Endothelial cell (in vitro differentiated cells): ENCODE measurements around the gene DPP8. TPM values are rescaled to one million over a fixed set of nuclear protein-coding genes. Genes with fewer than 3 reads are reported as not detected.
"Not testable (repeated sequence)": the region's sequence is repeated elsewhere in the genome, so short reads cannot be mapped to it uniquely, and the experiment has no call there.

Experiments used
- DNase-seq: peaks from one replicate; pipeline ENCODE4 v3.0.0; 2021; ENCODE audit warnings: low spot score
- H3K27ac Mint-ChIP-seq: one replicate; pipeline ENCODE4 v1.8.0; 2021; ENCODE audit warnings: mixed read lengths, inconsistent platforms; ENCODE audit not compliant: unreplicated experiment
- H3K27me3 Mint-ChIP-seq: one replicate; pipeline ENCODE4 v1.8.0; 2021; ENCODE audit warnings: mild to moderate bottlenecking, moderate library complexity, mixed read lengths, inconsistent platforms; ENCODE audit not compliant: unreplicated experiment
- H3K36me3 Mint-ChIP-seq: one replicate; pipeline ENCODE4 v1.8.0; 2021; ENCODE audit warnings: mild to moderate bottlenecking, low read depth, mixed read lengths, inconsistent platforms; ENCODE audit not compliant: unreplicated experiment
- H3K4me1 Mint-ChIP-seq: one replicate; pipeline ENCODE4 v1.8.0; 2021; ENCODE audit warnings: mild to moderate bottlenecking, mixed read lengths, inconsistent platforms; ENCODE audit not compliant: unreplicated experiment
- H3K4me3 Mint-ChIP-seq: one replicate; pipeline ENCODE4 v1.8.0; 2021; ENCODE audit warnings: mild to moderate bottlenecking, mixed read lengths, inconsistent platforms; ENCODE audit not compliant: unreplicated experiment
- H3K9me3 Mint-ChIP-seq: one replicate; pipeline ENCODE4 v1.8.0; 2021; ENCODE audit warnings: mixed read lengths, inconsistent platforms; ENCODE audit not compliant: unreplicated experiment
- total RNA-seq: library from RNA; stranded (reverse); fragmentation: NEBNext Ultra II Directional; extraction: Animal tissue kit (Norgen Biotek cat#: 25700); gene quantifications from one replicate; pipeline ENCODE4 v1.2.1, GENCODE V29; 2021; ENCODE audit not compliant: unreplicated experiment
- TF ChIP-seq, protein P1 (sequence below): fragments of 200-600 bp; sonication (generic); IDR thresholded peaks from one replicate; pipeline ENCODE4 v1.5.0; 2021; ENCODE audit warnings: antibody characterized with exemption; ENCODE audit not compliant: unreplicated experiment

The DPP8 gene
- total RNA-seq, 1 donor from 2014 or later, result 36.6 TPM

DNA sequence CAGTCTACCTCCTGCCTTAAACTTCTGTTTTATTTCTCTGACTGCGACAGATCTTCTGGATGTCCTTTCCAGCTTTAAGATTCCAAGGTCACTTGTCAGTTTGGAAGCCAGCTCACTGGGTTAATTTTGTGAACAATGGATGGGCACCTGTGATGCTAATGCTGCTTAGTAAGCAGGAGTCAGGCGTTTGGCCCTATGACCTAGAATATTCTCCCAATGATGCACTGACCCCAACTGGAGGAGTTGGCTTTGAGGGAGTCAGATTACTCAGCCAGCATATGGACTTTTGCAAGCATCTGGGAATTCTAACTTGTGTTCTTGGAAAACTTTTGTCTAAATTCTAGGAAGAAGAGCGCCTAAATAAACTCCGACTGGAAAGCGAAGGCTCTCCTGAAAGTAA lies 40.8 kb upstream of the DPP8 start:
- no peaks in the 10 kb centered on the region for H3K9me3 Mint-ChIP-seq
- H3K27ac Mint-ChIP-seq, result no peak overlapping the region
- peaks cover 9% of the 10 kb centered on the region for H3K4me1 Mint-ChIP-seq
- TF ChIP-seq, protein P1, sequence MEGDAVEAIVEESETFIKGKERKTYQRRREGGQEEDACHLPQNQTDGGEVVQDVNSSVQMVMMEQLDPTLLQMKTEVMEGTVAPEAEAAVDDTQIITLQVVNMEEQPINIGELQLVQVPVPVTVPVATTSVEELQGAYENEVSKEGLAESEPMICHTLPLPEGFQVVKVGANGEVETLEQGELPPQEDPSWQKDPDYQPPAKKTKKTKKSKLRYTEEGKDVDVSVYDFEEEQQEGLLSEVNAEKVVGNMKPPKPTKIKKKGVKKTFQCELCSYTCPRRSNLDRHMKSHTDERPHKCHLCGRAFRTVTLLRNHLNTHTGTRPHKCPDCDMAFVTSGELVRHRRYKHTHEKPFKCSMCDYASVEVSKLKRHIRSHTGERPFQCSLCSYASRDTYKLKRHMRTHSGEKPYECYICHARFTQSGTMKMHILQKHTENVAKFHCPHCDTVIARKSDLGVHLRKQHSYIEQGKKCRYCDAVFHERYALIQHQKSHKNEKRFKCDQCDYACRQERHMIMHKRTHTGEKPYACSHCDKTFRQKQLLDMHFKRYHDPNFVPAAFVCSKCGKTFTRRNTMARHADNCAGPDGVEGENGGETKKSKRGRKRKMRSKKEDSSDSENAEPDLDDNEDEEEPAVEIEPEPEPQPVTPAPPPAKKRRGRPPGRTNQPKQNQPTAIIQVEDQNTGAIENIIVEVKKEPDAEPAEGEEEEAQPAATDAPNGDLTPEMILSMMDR, result no peak
- H3K27me3 Mint-ChIP-seq, result no peaks in the 10 kb centered on the region
- peaks cover 60% of the 10 kb centered on the region for H3K36me3 Mint-ChIP-seq
- no peak for DNase-seq
- no peak overlapping the region for H3K4me3 Mint-ChIP-seq

DNA sequence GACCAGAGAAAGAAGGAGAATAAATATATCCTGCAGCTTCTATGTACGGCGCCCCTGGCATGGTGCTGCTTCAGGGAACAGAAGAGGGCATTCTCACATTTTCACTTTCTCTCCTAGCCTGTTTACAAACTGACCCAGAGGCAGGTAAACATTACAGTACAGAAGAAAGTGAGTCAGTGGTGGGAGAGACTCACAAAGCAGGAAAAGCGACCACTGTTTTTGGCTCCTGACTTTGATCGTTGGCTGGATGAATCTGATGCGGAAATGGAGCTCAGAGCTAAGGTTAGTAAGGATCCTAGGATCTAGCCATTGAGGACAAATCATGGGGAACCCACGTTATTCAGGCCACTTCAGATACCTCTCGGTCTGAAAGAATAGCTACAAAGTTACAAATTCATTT lies 39.1 kb upstream of the DPP8 start:
- DNase-seq, result no peak
- TF ChIP-seq, protein P1, result no peak
- Mint-ChIP-seq H3K9me3 (no peaks in the 10 kb centered on the region), H3K4me3 (no peak overlapping the region), H3K4me1 (peaks cover 7% of the 10 kb centered on the region), H3K36me3 (peaks cover 45% of the 10 kb centered on the region), H3K27me3 (no peaks in the 10 kb centered on the region), H3K27ac (no peak overlapping the region)

DNA sequence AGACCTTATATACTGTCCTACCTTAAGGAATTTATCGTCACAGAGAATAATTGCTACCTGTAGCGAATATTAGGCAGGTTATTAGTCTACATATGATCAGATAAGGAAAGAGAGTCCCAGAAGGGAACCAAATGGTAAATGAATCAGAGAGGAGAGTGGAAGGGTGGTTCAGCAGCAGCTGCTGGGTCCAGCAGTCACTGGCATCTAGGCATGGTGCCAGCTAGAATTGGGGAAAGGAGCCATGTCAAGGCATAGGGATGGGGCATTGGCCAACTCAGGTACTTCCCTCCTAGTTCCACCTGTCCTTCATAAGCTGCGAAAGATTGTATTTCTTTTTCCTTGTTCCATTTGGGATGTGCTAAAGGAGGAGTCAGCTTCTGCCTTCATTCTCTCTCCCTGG lies 36.2 kb upstream of the DPP8 start:
- Mint-ChIP-seq H3K4me1 (peaks cover 12% of the 10 kb centered on the region), H3K27me3 (no peaks in the 10 kb centered on the region), H3K36me3 (peaks cover 34% of the 10 kb centered on the region), H3K9me3 (no peaks in the 10 kb centered on the region), H3K4me3 (no peak overlapping the region), H3K27ac (no peak overlapping the region)
- TF ChIP-seq, protein P1, result no peak
- DNase-seq, result no peak

DNA sequence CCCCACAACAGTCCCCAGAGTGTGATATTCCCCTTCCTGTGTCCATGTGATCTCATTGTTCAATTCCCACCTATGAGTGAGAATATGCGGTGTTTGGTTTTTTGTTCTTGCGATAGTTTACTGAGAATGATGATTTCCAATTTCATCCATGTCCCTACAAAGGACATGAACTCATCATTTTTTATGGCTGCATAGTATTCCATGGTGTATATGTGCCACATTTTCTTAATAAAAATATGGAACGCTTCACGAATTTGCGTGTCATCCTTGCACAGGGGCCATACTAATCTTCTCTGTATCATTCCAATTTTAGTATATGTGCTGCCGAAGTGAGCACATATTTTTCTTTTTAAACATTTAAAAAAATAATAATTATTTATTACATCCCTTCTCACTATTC lies 35.4 kb upstream of the DPP8 start:
- not testable (repeated sequence) for H3K9me3 Mint-ChIP-seq, H3K4me3 Mint-ChIP-seq, H3K27ac Mint-ChIP-seq, DNase-seq, H3K27me3 Mint-ChIP-seq, H3K4me1 Mint-ChIP-seq
- H3K36me3 Mint-ChIP-seq, result peaks cover 29% of the 10 kb centered on the region

DNA sequence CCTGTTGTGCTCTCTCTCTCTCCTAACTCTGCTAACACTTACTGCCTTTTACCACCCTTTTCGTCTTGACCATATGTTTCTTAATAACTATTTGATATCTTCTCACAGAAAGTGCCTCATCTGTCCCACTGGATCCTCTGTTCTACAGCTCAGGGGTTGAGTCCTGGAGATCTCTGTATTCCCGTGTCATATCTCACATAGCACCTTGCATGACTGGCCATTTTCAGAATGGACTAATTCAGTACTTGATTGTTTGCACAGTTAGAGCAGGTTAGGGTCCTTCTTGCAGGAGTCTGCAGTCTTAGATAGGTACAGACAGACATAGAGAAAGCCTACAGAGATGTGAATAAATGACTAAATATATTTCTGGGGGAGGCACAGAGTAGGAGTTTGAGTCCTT lies 33.7 kb upstream of the DPP8 start:
- no peak for DNase-seq
- no peaks in the 10 kb centered on the region for H3K27me3 Mint-ChIP-seq
- no peak overlapping the region for H3K4me3 Mint-ChIP-seq
- H3K4me1 Mint-ChIP-seq, result peaks cover 10% of the 10 kb centered on the region
- H3K9me3 Mint-ChIP-seq, result no peaks in the 10 kb centered on the region
- no peak overlapping the region for H3K27ac Mint-ChIP-seq
- peaks cover 25% of the 10 kb centered on the region for H3K36me3 Mint-ChIP-seq
- TF ChIP-seq, protein P1, result no peak

DNA sequence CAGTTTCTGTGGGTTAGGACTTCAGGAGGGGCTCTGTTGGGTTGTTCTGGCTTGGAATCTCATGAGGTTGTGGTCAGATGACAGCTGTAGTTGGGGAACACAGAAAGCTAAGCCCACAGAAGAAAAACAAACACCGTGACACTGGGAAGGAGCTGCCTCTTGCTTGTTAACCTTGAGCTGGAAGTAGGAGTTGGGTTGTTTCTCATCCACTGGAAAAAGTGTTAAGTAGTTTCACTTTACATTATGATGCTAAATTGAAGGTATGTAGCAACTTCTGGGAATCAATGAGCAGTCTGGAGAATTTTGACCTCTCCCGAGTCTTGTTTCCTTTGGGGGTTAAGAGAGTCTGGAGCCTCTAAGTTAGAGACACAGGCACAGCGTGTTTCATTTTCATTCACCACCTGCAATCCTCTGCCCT lies 33.2 kb upstream of the DPP8 start:
- H3K9me3 Mint-ChIP-seq, result no peaks in the 10 kb centered on the region

DNA sequence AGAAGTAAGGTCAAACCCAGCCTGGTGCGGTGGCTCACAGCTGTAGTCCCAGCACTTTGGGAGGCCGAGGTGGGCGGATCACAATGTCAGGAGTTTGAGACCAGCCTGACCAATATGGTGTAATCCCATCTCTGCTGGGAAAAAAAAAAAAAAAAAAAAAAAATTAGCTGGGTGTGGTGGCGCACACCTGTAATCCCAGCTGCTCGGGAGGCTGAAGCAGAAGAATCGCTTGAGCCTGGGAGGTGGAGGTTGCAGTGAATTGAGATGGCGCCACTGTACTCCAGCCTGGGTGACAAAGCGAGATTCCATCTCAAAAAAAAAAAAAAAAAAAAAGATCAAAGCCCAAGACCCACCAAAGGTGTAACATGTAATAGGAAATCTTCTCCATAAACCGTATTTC lies 31.8 kb upstream of the DPP8 start:
- H3K9me3 Mint-ChIP-seq, H3K27ac Mint-ChIP-seq, DNase-seq, H3K4me1 Mint-ChIP-seq, H3K4me3 Mint-ChIP-seq, H3K27me3 Mint-ChIP-seq, H3K36me3 Mint-ChIP-seq: not testable (repeated sequence)

More for the DNA sequence above, 33.2 kb upstream of the DPP8 start:
- H3K27me3 Mint-ChIP-seq, result no peaks in the 10 kb centered on the region
- H3K36me3 Mint-ChIP-seq, result peaks cover 22% of the 10 kb centered on the region
- no peak overlapping the region for H3K4me3 Mint-ChIP-seq
- peak overlapping the region; percentile 27 for H3K27ac Mint-ChIP-seq
- DNase-seq, result no peak
- peaks cover 10% of the 10 kb centered on the region for H3K4me1 Mint-ChIP-seq
- TF ChIP-seq, protein P1, result no peak
